Heart left ventricle (tissue), 13 donors: Measurements from ENCODE around the gene AP3B1.

ENCODE experiments used
- POLR2A ChIP-seq, 2 donors: fragments of 450-650 bp; IDR thresholded peaks; one replicate each; pipeline ENCODE4 v1.6.1; 2017; ENCODE audit warnings: antibody characterized with exemption in 2 of 2, mild to moderate bottlenecking in 2 of 2, moderate library complexity in 2 of 2
- TF ChIP-seq, protein P1 (sequence below), 12 donors: fragments of 200-600 bp; sonication (generic) in 4 of 12; IDR thresholded peaks; one replicate each; pipeline versions ENCODE4 v1.5.0 to v1.8.0; 2018 to 2022; ENCODE audit warnings: antibody characterized with exemption in 12 of 12, mild to moderate bottlenecking in 5 of 12
- donor health status: ischemic (EF 13 %, LVEDD 7.1; RV severe dilation, severe dysfunction).
- donor health status: DM: no; HTN: yes; CAD: no.
- donor health status: DM: no; HTN: no; CAD: no.
- donor health status: ischemic (EF 25% LVEDD 6.9; RV normal size, moderate dysfunction).
- donor health status: ischemic (EF 25% LVEDD 5.7; RV mildly dilated, moderate dysfunction).
- donor health status: ischemic (EF 35%, LVEDD 5.7; RV mildly dilated, moderate dysfunction).
- donor health status: nonischemic (EF 11% LVEDD 7.7; RV severe dilation, severe dysfunction).
- donor health status: DM: yes; HTN: yes; CAD: no.
- donor health status: PGD.
- donor health status: ischemic (EF 29% LVEDD 5.4; RV normal size, mild dysfunction).
- donor health status: nonischemic (EF 23%, LVEDD 6.1; RV moderate dilation, normal function).

GRCh38 chr5:77993855-77994318 lies 300.6 kb downstream of the AP3B1 start:
- TF ChIP-seq, protein P1, sequence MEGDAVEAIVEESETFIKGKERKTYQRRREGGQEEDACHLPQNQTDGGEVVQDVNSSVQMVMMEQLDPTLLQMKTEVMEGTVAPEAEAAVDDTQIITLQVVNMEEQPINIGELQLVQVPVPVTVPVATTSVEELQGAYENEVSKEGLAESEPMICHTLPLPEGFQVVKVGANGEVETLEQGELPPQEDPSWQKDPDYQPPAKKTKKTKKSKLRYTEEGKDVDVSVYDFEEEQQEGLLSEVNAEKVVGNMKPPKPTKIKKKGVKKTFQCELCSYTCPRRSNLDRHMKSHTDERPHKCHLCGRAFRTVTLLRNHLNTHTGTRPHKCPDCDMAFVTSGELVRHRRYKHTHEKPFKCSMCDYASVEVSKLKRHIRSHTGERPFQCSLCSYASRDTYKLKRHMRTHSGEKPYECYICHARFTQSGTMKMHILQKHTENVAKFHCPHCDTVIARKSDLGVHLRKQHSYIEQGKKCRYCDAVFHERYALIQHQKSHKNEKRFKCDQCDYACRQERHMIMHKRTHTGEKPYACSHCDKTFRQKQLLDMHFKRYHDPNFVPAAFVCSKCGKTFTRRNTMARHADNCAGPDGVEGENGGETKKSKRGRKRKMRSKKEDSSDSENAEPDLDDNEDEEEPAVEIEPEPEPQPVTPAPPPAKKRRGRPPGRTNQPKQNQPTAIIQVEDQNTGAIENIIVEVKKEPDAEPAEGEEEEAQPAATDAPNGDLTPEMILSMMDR (IDR thresholded peaks at IDR 0.05) = no peak
- TF ChIP-seq POLR2A (IDR thresholded peaks at IDR 0.05) = no peak
